Stomach (tissue), 4 donors: Measurements from ENCODE around the gene PAXIP1.

Experiments used
- POLR2A ChIP-seq, 4 donors: fragments of 450-650 bp; IDR thresholded peaks; one replicate each; pipeline ENCODE4 v1.6.1; 2016; ENCODE audit warnings: antibody characterized with exemption in 4 of 4, control low read depth in 2 of 4, mild to moderate bottlenecking in 1 of 4, moderate library complexity in 1 of 4
- POLR2AphosphoS5 ChIP-seq, 3 donors: sonication (generic); formaldehyde crosslinking; IDR thresholded peaks; one replicate each; pipeline ENCODE4 v1.6.1; 2016; ENCODE audit warnings: antibody characterized with exemption in 3 of 3
- TF ChIP-seq, protein P1 (sequence below), 7 experiments: fragments of 450-650 bp in 4 of 7; fragments of 200-600 bp in 3 of 7; sonication (generic) in 3 of 7; IDR thresholded peaks; one replicate each; pipeline ENCODE4 v1.5.1; 2016 to 2019; ENCODE audit warnings: antibody characterized with exemption in 7 of 7, control low read depth in 2 of 7, mild to moderate bottlenecking in 1 of 7

DNA sequence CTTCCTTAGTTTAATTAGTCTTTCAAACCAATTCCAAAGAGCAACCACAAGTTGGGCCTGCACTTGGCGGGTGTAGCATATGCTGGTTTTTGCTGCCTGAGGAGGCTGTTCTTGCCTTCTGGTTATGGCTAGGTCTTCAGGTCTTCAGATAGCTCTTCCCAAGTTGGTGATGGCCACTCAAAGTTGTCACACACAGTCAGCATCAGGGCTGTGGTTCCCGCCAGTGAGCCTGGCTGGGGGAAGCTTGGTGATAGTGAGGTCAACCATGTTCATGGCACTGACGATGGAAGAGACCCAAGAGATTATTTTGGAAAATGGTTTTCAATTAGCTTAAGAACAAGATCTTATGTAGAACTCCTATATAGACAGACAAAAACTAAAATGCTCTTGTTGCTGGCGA, 48.4 kb upstream of the PAXIP1 start:
- TF ChIP-seq, protein P1, sequence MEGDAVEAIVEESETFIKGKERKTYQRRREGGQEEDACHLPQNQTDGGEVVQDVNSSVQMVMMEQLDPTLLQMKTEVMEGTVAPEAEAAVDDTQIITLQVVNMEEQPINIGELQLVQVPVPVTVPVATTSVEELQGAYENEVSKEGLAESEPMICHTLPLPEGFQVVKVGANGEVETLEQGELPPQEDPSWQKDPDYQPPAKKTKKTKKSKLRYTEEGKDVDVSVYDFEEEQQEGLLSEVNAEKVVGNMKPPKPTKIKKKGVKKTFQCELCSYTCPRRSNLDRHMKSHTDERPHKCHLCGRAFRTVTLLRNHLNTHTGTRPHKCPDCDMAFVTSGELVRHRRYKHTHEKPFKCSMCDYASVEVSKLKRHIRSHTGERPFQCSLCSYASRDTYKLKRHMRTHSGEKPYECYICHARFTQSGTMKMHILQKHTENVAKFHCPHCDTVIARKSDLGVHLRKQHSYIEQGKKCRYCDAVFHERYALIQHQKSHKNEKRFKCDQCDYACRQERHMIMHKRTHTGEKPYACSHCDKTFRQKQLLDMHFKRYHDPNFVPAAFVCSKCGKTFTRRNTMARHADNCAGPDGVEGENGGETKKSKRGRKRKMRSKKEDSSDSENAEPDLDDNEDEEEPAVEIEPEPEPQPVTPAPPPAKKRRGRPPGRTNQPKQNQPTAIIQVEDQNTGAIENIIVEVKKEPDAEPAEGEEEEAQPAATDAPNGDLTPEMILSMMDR (IDR thresholded peaks at IDR 0.05) = no peak
- TF ChIP-seq POLR2AphosphoS5 (IDR thresholded peaks at IDR 0.05) (no peak), POLR2A (IDR thresholded peaks at IDR 0.05) (no peak)
